Coronary artery (tissue), 2 donors: Measurements from ENCODE around the gene PANX2.

ENCODE experiments used
- DNase-seq: peaks from one replicate; pipeline ENCODE4 v3.0.0-alpha.2; 2017; ENCODE audit warnings: low spot score
- H3K27ac ChIP-seq, 2 donors: fragments of 200-600 bp; sonication (generic); one replicate each; pipeline ENCODE4 v1.5.1; 2016 to 2019
- H3K4me3 ChIP-seq: fragments of 200-600 bp; sonication (generic); 2 replicates; pipeline ENCODE4 v1.5.1; 2016; ENCODE audit warnings: mild to moderate bottlenecking, moderate library complexity
- CTCF ChIP-seq: fragments of 200-600 bp; sonication (generic); IDR thresholded peaks from one replicate; pipeline ENCODE4 v1.5.1; 2019; ENCODE audit warnings: antibody characterized with exemption

Gene PANX2

GRCh38 chr22:50174382-50175190 lies 4.1 kb downstream of the PANX2 start:
- no peak for DNase-seq
- no peak for TF ChIP-seq CTCF
- Histone ChIP-seq H3K27ac (no peak overlapping the region), H3K4me3 (no peak overlapping the region)

GRCh38 chr22:50175191-50175461 lies 4.6 kb downstream of the PANX2 start:
- DNase-seq, result no peak
- H3K27ac ChIP-seq, result no peak overlapping the region
- no peak for TF ChIP-seq CTCF
- H3K4me3 ChIP-seq, result no peak overlapping the region

- no peak overlapping the region for H3K27ac ChIP-seq
- no peak overlapping the region for H3K4me3 ChIP-seq
- no peak for DNase-seq
- TF ChIP-seq CTCF, result no peak
Observed at GRCh38 chr22:50175921-50176849, 5.7 kb downstream of the PANX2 start.

GRCh38 chr22:50176850-50177536 lies 6.5 kb downstream of the PANX2 start:
- H3K4me3 ChIP-seq, result no peak overlapping the region
- no peak overlapping the region for H3K27ac ChIP-seq
- DNase-seq, result no peak
- TF ChIP-seq CTCF, result no peak

- DNase-seq, result no peak
- Histone ChIP-seq H3K4me3 (no peak overlapping the region), H3K27ac (no peak overlapping the region)
- TF ChIP-seq CTCF, result no peak
Observed at GRCh38 chr22:50177537-50178470, 7.3 kb downstream of the PANX2 start.

- DNase-seq, result no peak
- no peak overlapping the region for H3K27ac ChIP-seq
- H3K4me3 ChIP-seq, result no peak overlapping the region
- TF ChIP-seq CTCF, result no peak
Observed at GRCh38 chr22:50178471-50178864, 7.9 kb downstream of the PANX2 start.
